Measurements from ENCODE around the gene LRFN3.

LRFN3 gene

DNA sequence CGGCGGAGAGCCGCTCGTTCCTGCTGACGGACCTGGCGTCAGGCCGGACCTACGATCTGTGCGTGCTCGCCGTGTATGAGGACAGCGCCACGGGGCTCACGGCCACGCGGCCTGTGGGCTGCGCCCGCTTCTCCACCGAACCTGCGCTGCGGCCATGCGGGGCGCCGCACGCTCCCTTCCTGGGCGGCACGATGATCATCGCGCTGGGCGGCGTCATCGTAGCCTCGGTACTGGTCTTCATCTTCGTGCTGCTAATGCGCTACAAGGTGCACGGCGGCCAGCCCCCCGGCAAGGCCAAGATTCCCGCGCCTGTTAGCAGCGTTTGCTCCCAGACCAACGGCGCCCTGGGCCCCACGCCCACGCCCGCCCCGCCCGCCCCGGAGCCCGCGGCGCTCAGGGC, 8.4 kb downstream of the LRFN3 start:
- no peak overlapping the region for H3K27ac ChIP-seq (ENCODE audit: low read depth, low read length)
- no peak overlapping the region for H3K9ac ChIP-seq (ENCODE audit: low read length)
- no peaks in the 10 kb centered on the region for H3K27me3 ChIP-seq (ENCODE audit: insufficient read depth, low read length)
- H3K4me3 ChIP-seq (ENCODE audit: low read depth, low read length) = peak overlapping the region; percentile 45
- WGBS (ENCODE audit: extremely low coverage, insufficient coverage, insufficient read length) = no CpG with 5 or more reads among the region's 52 CpGs
- H2AFZ ChIP-seq (ENCODE audit: insufficient read depth, low read length, poor library complexity) = no peak overlapping the region
- H3K36me3 ChIP-seq (ENCODE audit: control insufficient read depth in 1 of 2, insufficient read depth in 2 of 2, low read length in 2 of 2) = peaks cover 19 to 23% of the 10 kb centered on the region in 2 experiments
- H3K4me2 ChIP-seq (ENCODE audit: low read length) = no peak overlapping the region
- H4K91ac ChIP-seq (ENCODE audit: low read depth, low read length) = no peak overlapping the region
- H3K23ac ChIP-seq (ENCODE audit: low read length) = no peak overlapping the region
- no peaks in the 10 kb centered on the region for H3K79me1 ChIP-seq (ENCODE audit: low read length)
- H3K9me3 ChIP-seq (ENCODE audit: insufficient read depth, low read depth, low read length) = peaks cover 1% of the 10 kb centered on the region
- no peak overlapping the region for H3K14ac ChIP-seq (ENCODE audit: low read length)
- H3K4me1 ChIP-seq (ENCODE audit: control insufficient read depth in 1 of 2, insufficient read depth in 2 of 2, low read length in 2 of 2) = no peaks in the 10 kb centered on the region
- H3K4ac ChIP-seq (ENCODE audit: low read depth, low read length) = no peak overlapping the region
- no peak overlapping the region for H3K18ac ChIP-seq (ENCODE audit: low read length)
- no peaks in the 10 kb centered on the region for H3K79me2 ChIP-seq (ENCODE audit: control insufficient read depth, insufficient read depth, low read length, poor library complexity)
- H4K8ac ChIP-seq (ENCODE audit: low read depth, low read length) = no peak overlapping the region
- no peak overlapping the region for H2AK5ac ChIP-seq (ENCODE audit: low read length)
- no peak overlapping the region for H2BK12ac ChIP-seq (ENCODE audit: low read length)
- no peak overlapping the region for H4K12ac ChIP-seq (ENCODE audit: low read depth, low read length)
- DNase-seq = no peak
- H2BK120ac ChIP-seq (ENCODE audit: insufficient read depth, low read length, poor library complexity) = no peak overlapping the region
- H2BK5ac ChIP-seq (ENCODE audit: low read depth, low read length, poor library complexity) = no peak overlapping the region

DNA sequence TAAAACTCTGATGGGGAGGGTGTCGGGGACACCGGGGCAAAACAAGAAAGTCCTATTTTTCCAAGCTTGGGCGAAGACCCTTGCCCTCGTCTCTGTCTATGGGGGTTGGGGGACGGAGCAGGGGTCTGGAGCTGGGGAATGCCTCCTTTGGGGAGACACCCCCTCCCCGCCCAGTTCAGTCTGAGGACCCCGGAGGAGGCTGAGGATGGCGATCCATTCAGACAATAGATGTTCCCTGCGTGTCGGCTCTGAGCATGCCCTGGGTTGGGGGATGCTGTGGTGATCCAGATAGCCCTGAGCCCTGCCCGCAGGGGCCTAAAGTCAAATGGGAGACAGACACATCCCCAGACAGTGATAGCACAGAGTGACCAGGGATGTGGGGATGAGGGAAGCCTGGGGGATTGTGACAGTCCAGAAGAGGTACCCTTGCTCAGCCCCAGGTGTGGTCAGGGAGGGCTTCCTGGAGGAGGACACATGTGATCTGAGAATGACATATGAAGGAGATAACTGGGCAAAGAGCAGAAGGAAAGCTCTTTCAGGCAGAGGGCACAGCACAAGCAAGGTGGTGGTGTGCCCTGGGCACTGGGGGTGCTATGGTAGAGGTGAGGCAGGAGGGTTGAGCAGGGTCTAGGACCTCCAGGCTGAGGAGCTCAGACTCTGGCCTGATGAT, 9.1 kb downstream of the LRFN3 start:
- Histone ChIP-seq H3K4ac (ENCODE audit: low read depth, low read length) (no peak overlapping the region), H2BK5ac (ENCODE audit: low read depth, low read length, poor library complexity) (no peak overlapping the region), H3K79me2 (ENCODE audit: control insufficient read depth, insufficient read depth, low read length, poor library complexity) (no peaks in the 10 kb centered on the region), H3K27ac (ENCODE audit: low read depth, low read length) (no peak overlapping the region), H3K4me2 (ENCODE audit: low read length) (no peak overlapping the region), H3K9me3 (ENCODE audit: insufficient read depth, low read depth, low read length) (peaks cover 1% of the 10 kb centered on the region), H2AK5ac (ENCODE audit: low read length) (no peak overlapping the region), H2BK12ac (ENCODE audit: low read length) (no peak overlapping the region), H3K27me3 (ENCODE audit: insufficient read depth, low read length) (no peaks in the 10 kb centered on the region), H3K36me3 (ENCODE audit: control insufficient read depth in 1 of 2, insufficient read depth in 2 of 2, low read length in 2 of 2) (peaks cover 12 to 16% of the 10 kb centered on the region in 2 experiments), H3K79me1 (ENCODE audit: low read length) (no peaks in the 10 kb centered on the region), H3K18ac (ENCODE audit: low read length) (no peak overlapping the region), H3K4me1 (ENCODE audit: control insufficient read depth in 1 of 2, insufficient read depth in 2 of 2, low read length in 2 of 2) (no peaks in the 10 kb centered on the region), H4K91ac (ENCODE audit: low read depth, low read length) (no peak overlapping the region), H3K4me3 (ENCODE audit: low read depth, low read length) (peak overlapping the region; percentile 7), H2AFZ (ENCODE audit: insufficient read depth, low read length, poor library complexity) (no peak overlapping the region), H2BK120ac (ENCODE audit: insufficient read depth, low read length, poor library complexity) (no peak overlapping the region), H3K23ac (ENCODE audit: low read length) (no peak overlapping the region), H4K8ac (ENCODE audit: low read depth, low read length) (no peak overlapping the region), H3K14ac (ENCODE audit: low read length) (no peak overlapping the region), H4K12ac (ENCODE audit: low read depth, low read length) (no peak overlapping the region), H3K9ac (ENCODE audit: low read length) (no peak overlapping the region)
- no CpG with 5 or more reads among the region's 11 CpGs for WGBS (ENCODE audit: extremely low coverage, insufficient coverage, insufficient read length)
- no peak for DNase-seq

- Histone ChIP-seq H3K79me2 (ENCODE audit: control insufficient read depth, insufficient read depth, low read length, poor library complexity) (no peaks in the 10 kb centered on the region), H3K27me3 (ENCODE audit: insufficient read depth, low read length) (no peaks in the 10 kb centered on the region), H4K8ac (ENCODE audit: low read depth, low read length) (no peak overlapping the region), H3K27ac (ENCODE audit: low read depth, low read length) (no peak overlapping the region), H3K4me1 (ENCODE audit: control insufficient read depth in 1 of 2, insufficient read depth in 2 of 2, low read length in 2 of 2) (no peaks in the 10 kb centered on the region), H2BK12ac (ENCODE audit: low read length) (no peak overlapping the region), H2BK120ac (ENCODE audit: insufficient read depth, low read length, poor library complexity) (no peak overlapping the region), H2AK5ac (ENCODE audit: low read length) (no peak overlapping the region), H3K36me3 (ENCODE audit: control insufficient read depth in 1 of 2, insufficient read depth in 2 of 2, low read length in 2 of 2) (peaks cover 8 to 12% of the 10 kb centered on the region in 2 experiments), H3K23ac (ENCODE audit: low read length) (no peak overlapping the region), H4K91ac (ENCODE audit: low read depth, low read length) (no peak overlapping the region), H3K4ac (ENCODE audit: low read depth, low read length) (no peak overlapping the region), H3K4me3 (ENCODE audit: low read depth, low read length) (no peak overlapping the region), H3K9ac (ENCODE audit: low read length) (no peak overlapping the region), H2AFZ (ENCODE audit: insufficient read depth, low read length, poor library complexity) (no peak overlapping the region), H3K18ac (ENCODE audit: low read length) (no peak overlapping the region), H3K9me3 (ENCODE audit: insufficient read depth, low read depth, low read length) (peaks cover 1% of the 10 kb centered on the region), H2BK5ac (ENCODE audit: low read depth, low read length, poor library complexity) (no peak overlapping the region), H4K12ac (ENCODE audit: low read depth, low read length) (no peak overlapping the region), H3K4me2 (ENCODE audit: low read length) (no peak overlapping the region), H3K79me1 (ENCODE audit: low read length) (no peaks in the 10 kb centered on the region), H3K14ac (ENCODE audit: low read length) (no peak overlapping the region)
- DNase-seq = no peak
- no CpG with 5 or more reads among the region's 4 CpGs for WGBS (ENCODE audit: extremely low coverage, insufficient coverage, insufficient read length)
These were observed 10.0 kb downstream of the LRFN3 start for GRCh38 chr19:35946203-35946602.

DNA sequence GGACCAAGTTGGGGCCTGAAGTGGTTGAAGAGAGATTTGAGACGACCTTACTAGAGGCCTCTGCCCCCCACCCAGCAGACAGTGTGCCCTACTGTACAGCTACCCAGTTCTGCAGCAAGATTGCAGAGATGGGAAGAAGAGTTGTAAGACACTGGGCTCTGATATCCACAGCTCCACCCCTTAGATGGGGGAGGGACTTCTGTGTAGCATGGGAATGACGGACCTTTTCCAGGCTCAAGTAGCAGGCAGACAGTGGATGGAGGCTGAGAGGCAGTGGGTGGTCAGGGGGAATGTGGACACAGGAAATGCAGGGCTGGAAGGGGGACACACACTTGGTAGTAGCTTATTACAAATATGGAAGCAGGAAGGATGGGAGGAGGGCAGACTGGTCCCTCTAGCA, 13.0 kb downstream of the LRFN3 start:
- H3K4ac ChIP-seq (ENCODE audit: low read depth, low read length) = no peak overlapping the region
- no peak for DNase-seq
- no peak overlapping the region for H3K4me3 ChIP-seq (ENCODE audit: low read depth, low read length)
- no peak overlapping the region for H4K12ac ChIP-seq (ENCODE audit: low read depth, low read length)
- H3K4me2 ChIP-seq (ENCODE audit: low read length) = no peak overlapping the region
- no peak overlapping the region for H2AK5ac ChIP-seq (ENCODE audit: low read length)
- no peaks in the 10 kb centered on the region for H3K4me1 ChIP-seq (ENCODE audit: control insufficient read depth in 1 of 2, insufficient read depth in 2 of 2, low read length in 2 of 2)
- H3K9ac ChIP-seq (ENCODE audit: low read length) = no peak overlapping the region
- no peak overlapping the region for H3K23ac ChIP-seq (ENCODE audit: low read length)
- no peaks in the 10 kb centered on the region for H3K27me3 ChIP-seq (ENCODE audit: insufficient read depth, low read length)
- H3K27ac ChIP-seq (ENCODE audit: low read depth, low read length) = no peak overlapping the region
- no peak overlapping the region for H3K14ac ChIP-seq (ENCODE audit: low read length)
- H3K79me1 ChIP-seq (ENCODE audit: low read length) = no peaks in the 10 kb centered on the region
- H2BK120ac ChIP-seq (ENCODE audit: insufficient read depth, low read length, poor library complexity) = no peak overlapping the region
- H2BK12ac ChIP-seq (ENCODE audit: low read length) = no peak overlapping the region
- H3K79me2 ChIP-seq (ENCODE audit: control insufficient read depth, insufficient read depth, low read length, poor library complexity) = no peaks in the 10 kb centered on the region
- H3K36me3 ChIP-seq (ENCODE audit: control insufficient read depth in 1 of 2, insufficient read depth in 2 of 2, low read length in 2 of 2) = peaks cover 7 to 8% of the 10 kb centered on the region in 2 experiments
- no peak overlapping the region for H2AFZ ChIP-seq (ENCODE audit: insufficient read depth, low read length, poor library complexity)
- no peak overlapping the region for H4K91ac ChIP-seq (ENCODE audit: low read depth, low read length)
- no peak overlapping the region for H3K18ac ChIP-seq (ENCODE audit: low read length)
- H2BK5ac ChIP-seq (ENCODE audit: low read depth, low read length, poor library complexity) = no peak overlapping the region
- no peak overlapping the region for H4K8ac ChIP-seq (ENCODE audit: low read depth, low read length)
- peaks cover 1% of the 10 kb centered on the region for H3K9me3 ChIP-seq (ENCODE audit: insufficient read depth, low read depth, low read length)
- WGBS (ENCODE audit: extremely low coverage, insufficient coverage, insufficient read length) = no CpG with 5 or more reads among the region's 2 CpGs
